Measurements from ENCODE around the gene BLOC1S6.

The BLOC1S6 gene

GRCh38 chr15:45588219-45588875 is 1.2 kb downstream of the BLOC1S6 start:
- no peak for DNase-seq (ENCODE audit: low spot score)

GRCh38 chr15:45589256-45589655 is 2.1 kb downstream of the BLOC1S6 start:
- no peak for DNase-seq (ENCODE audit: low spot score)

GRCh38 chr15:45594319-45594718 is 7.1 kb downstream of the BLOC1S6 start:
- DNase-seq (ENCODE audit: low spot score), result no peak

- DNase-seq (ENCODE audit: low spot score), result no peak
Observed at GRCh38 chr15:45594835-45595530, 7.8 kb downstream of the BLOC1S6 start.

- no peak for DNase-seq (ENCODE audit: low spot score)
Observed at GRCh38 chr15:45603881-45604280, 16.7 kb downstream of the BLOC1S6 start.

- no peak for DNase-seq (ENCODE audit: low spot score)
Observed at GRCh38 chr15:45604326-45604725, 17.1 kb downstream of the BLOC1S6 start.

- DNase-seq (ENCODE audit: low spot score), result peak; percentile 28
Observed at GRCh38 chr15:45606413-45606812, 19.2 kb downstream of the BLOC1S6 start.

GRCh38 chr15:45606841-45607240 is 19.7 kb downstream of the BLOC1S6 start:
- no peak for DNase-seq (ENCODE audit: low spot score)

- peak; percentile 31 for DNase-seq (ENCODE audit: low spot score)
Observed at GRCh38 chr15:45611305-45611704, 24.1 kb downstream of the BLOC1S6 start.

- no peak for DNase-seq (ENCODE audit: low spot score)
Observed at GRCh38 chr15:45612790-45613415, 25.7 kb downstream of the BLOC1S6 start.

- no peak for DNase-seq (ENCODE audit: low spot score)
Observed at GRCh38 chr15:45616901-45617323, 29.7 kb downstream of the BLOC1S6 start.

- DNase-seq (ENCODE audit: low spot score), result peak; percentile 18
Observed at GRCh38 chr15:45618813-45619212, 31.6 kb downstream of the BLOC1S6 start.

GRCh38 chr15:45628136-45628535 is 41.0 kb downstream of the BLOC1S6 start:
- DNase-seq (ENCODE audit: low spot score), result no peak

- DNase-seq (ENCODE audit: low spot score), result no peak
Observed at GRCh38 chr15:45630917-45631691, 43.9 kb downstream of the BLOC1S6 start.

GRCh38 chr15:45631776-45632175 is 44.6 kb downstream of the BLOC1S6 start:
- no peak for DNase-seq (ENCODE audit: low spot score)

- peak; percentile 77 for DNase-seq (ENCODE audit: low spot score)
Observed at GRCh38 chr15:45634432-45635190, 47.4 kb downstream of the BLOC1S6 start, which contains the start of gene SQOR. Gene SQOR, plus strand, starts transcription at chr15:45635029. Its CDS starts 23,895 bp downstream, at chr15:45658924.

GRCh38 chr15:45635191-45635638 is 48.0 kb downstream of the BLOC1S6 start:
- peak; percentile 74 for DNase-seq (ENCODE audit: low spot score)

- no peak for DNase-seq (ENCODE audit: low spot score)
Observed at GRCh38 chr15:45635763-45636292, 48.6 kb downstream of the BLOC1S6 start.

GRCh38 chr15:45637141-45637540 is 50.0 kb downstream of the BLOC1S6 start:
- no peak for DNase-seq (ENCODE audit: low spot score)

- peak; percentile 88 for DNase-seq (ENCODE audit: low spot score)
Observed at GRCh38 chr15:45637552-45638033, 50.4 kb downstream of the BLOC1S6 start.

- no peak for DNase-seq (ENCODE audit: low spot score)
Observed at GRCh38 chr15:45640616-45641015, 53.4 kb downstream of the BLOC1S6 start.

Data from activated CD4-positive, alpha-beta T cell treated with anti-CD3 and anti-CD28 coated beads, Interleukin-2, Interleukin-4, amounts not matched to agents 100 ng/mL and 50 ng/mL, durations not matched to agents 16 hours and 8 hours (primary cell).